ENCODE measurements around the gene LRRC3C.

- no peak for TF ChIP-seq CTCF (IDR thresholded peaks at IDR 0.05; ENCODE audit: insufficient read depth, low read length, poor library complexity, severe bottlenecking)
- no peak for TF ChIP-seq EZH2phosphoT487 (conservative IDR thresholded peaks at IDR 0.05; ENCODE audit: low read length)
These were observed 12.0 kb upstream of the LRRC3C start for GRCh38 chr17:39915559-39915958.

Measured in SU-DHL-6 (cell line).